Motor neuron (in vitro differentiated cells): Measurements from ENCODE around the gene TMEM132D. TPM values are rescaled to one million over a fixed set of nuclear protein-coding genes. Genes with fewer than 3 reads are reported as not detected.

Experiments used
- ATAC-seq, 8 experiments: fragments of 200-7000 bp; cut with Tn5 transposase; replicated peaks in 6 of 8; 2 replicates each; pipeline ENCODE4 v1.8.0; 2021; ENCODE audit warnings: mild to moderate bottlenecking in 8 of 8, moderate library complexity in 8 of 8
- H3K27ac ChIP-seq, 2 donors: fragments of 250-450 bp; sonication (Bioruptor Pico); 2 replicates each; pipeline ENCODE4 v1.9.0; 2021; ENCODE audit warnings: antibody characterized with exemption in 2 of 2, mild to moderate bottlenecking in 2 of 2, moderate library complexity in 1 of 2
- H3K4me1 ChIP-seq, 2 donors: fragments of 250-450 bp; sonication (Bioruptor Pico); replicated peaks in 1 of 2; 2 replicates each; pipeline ENCODE4 v1.6.1; 2021; ENCODE audit warnings: antibody characterized with exemption in 2 of 2, mild to moderate bottlenecking in 2 of 2, moderate library complexity in 1 of 2
- H3K4me3 ChIP-seq, 5 donors: fragments of 250-450 bp; sonication (Bioruptor Pico); 2 replicates each; pipeline ENCODE4 v1.9.0; 2021; ENCODE audit warnings: antibody characterized with exemption in 5 of 5, mild to moderate bottlenecking in 5 of 5, moderate library complexity in 4 of 5
- whole genome bisulfite sequencing, 10 experiments: fragments of 450-650 bp; shearing (Covaris generic); methylation state at CpG; one replicate each; pipeline ENCODE4 v1.0.0; 2022; 5-methylcytosine and 5-hydroxymethylcytosine counted together
- in situ Hi-C, 9 experiments: fragments of 400-800 bp; cut with MboI; loops; one replicate each; pipeline ENCODE4 v1.15.0; 2021; ENCODE audit warnings: low sequenced_read_pairs in 9 of 9, low pct_unique_long_range_greater_than_20kb in 2 of 9; ENCODE audit not compliant: unreplicated experiment in 9 of 9
- total RNA-seq, 8 experiments: library from RNA; unstranded; fragments of 300-600 nt; gene quantifications; 2 replicates each; pipeline versions ENCODE4 v1.2.3 to v1.2.4, GENCODE V29; 2022

Gene TMEM132D
- total RNA-seq, 8 experiments from 2014 or later = 0.17 to 5.7 (median 1.5) TPM; not detected in 1

- no peak overlapping the region for H3K27ac ChIP-seq
- in situ Hi-C loops = no loop called here
- 0 to 86% (median 59%) methylated on average over 1 to 6 of the region's 8 CpGs; no CpG with 5 or more reads in 4 of the 10 experiments for WGBS, 10 experiments
- H3K4me1 ChIP-seq = no peaks in the 10 kb centered on the region
- H3K4me3 ChIP-seq = no peak overlapping the region
- peak in 3 of 8 experiments; percentile 62 to 74 (median 65) for ATAC-seq
Measured at GRCh38 chr12:129693731-129694130, 210.1 kb downstream of the TMEM132D start.

GRCh38 chr12:129687731-129688130 lies 216.1 kb downstream of the TMEM132D start:
- Histone ChIP-seq H3K4me1 (no peaks in the 10 kb centered on the region), H3K4me3 (no peak overlapping the region), H3K27ac (no peak overlapping the region)
- in situ Hi-C loops = no loop called here
- no peak for ATAC-seq

GRCh38 chr12:129681830-129682229 lies 222.0 kb downstream of the TMEM132D start:
- Histone ChIP-seq H3K27ac (no peak overlapping the region), H3K4me1 (no peaks in the 10 kb centered on the region), H3K4me3 (no peak overlapping the region)
- ATAC-seq = no peak
- in situ Hi-C loops = no loop called here
- WGBS, 10 experiments = 0 to 85% (median 23%) methylated on average over 1 to 2 of the region's 2 CpGs

- no peak for ATAC-seq
- 0 to 60% methylated on average over 1 of the region's 1 CpG; no CpG with 5 or more reads in 8 of the 10 experiments for WGBS, 10 experiments
- in situ Hi-C loops = no loop called here
- Histone ChIP-seq H3K4me3 (no peak overlapping the region), H3K27ac (no peak overlapping the region), H3K4me1 (no peaks in the 10 kb centered on the region)
Measured at GRCh38 chr12:129681151-129681550, 222.7 kb downstream of the TMEM132D start.

- H3K4me3 ChIP-seq = no peak overlapping the region
- H3K27ac ChIP-seq = no peak overlapping the region
- no peaks in the 10 kb centered on the region for H3K4me1 ChIP-seq
- ATAC-seq = no peak
- 0 to 93% (median 31%) methylated on average over 1 to 5 of the region's 7 CpGs; no CpG with 5 or more reads in 1 of the 10 experiments for WGBS, 10 experiments
- in situ Hi-C loops = no loop called here
Measured at GRCh38 chr12:129676411-129676810, 227.4 kb downstream of the TMEM132D start.

GRCh38 chr12:129675947-129676346 lies 227.9 kb downstream of the TMEM132D start:
- WGBS, 10 experiments = 0 to 94% (median 40%) methylated on average over 1 to 3 of the region's 3 CpGs; no CpG with 5 or more reads in 3 of the 10 experiments
- no peak overlapping the region for H3K27ac ChIP-seq
- H3K4me1 ChIP-seq = no peaks in the 10 kb centered on the region
- ATAC-seq = peak in 1 of 8 experiments; percentile 16
- no peak overlapping the region for H3K4me3 ChIP-seq
- in situ Hi-C loops = no loop called here

GRCh38 chr12:129675496-129675895 lies 228.3 kb downstream of the TMEM132D start:
- in situ Hi-C loops = no loop called here
- ATAC-seq = peak in 2 of 8 experiments; percentile 34 to 45
- Histone ChIP-seq H3K4me1 (no peaks in the 10 kb centered on the region), H3K27ac (no peak overlapping the region), H3K4me3 (no peak overlapping the region)
- WGBS, 10 experiments = 0 to 85% (median 24%) methylated on average over 1 to 4 of the region's 4 CpGs; no CpG with 5 or more reads in 2 of the 10 experiments

- WGBS, 10 experiments = 10 to 100% (median 37%) methylated on average over 1 to 5 of the region's 5 CpGs; no CpG with 5 or more reads in 1 of the 10 experiments
- peak in 2 of 8 experiments; percentile 9 to 35 for ATAC-seq
- Histone ChIP-seq H3K4me3 (no peak overlapping the region), H3K27ac (no peak overlapping the region), H3K4me1 (no peaks in the 10 kb centered on the region)
- in situ Hi-C loops = no loop called here
Measured at GRCh38 chr12:129673806-129674205, 230.0 kb downstream of the TMEM132D start.

GRCh38 chr12:129672110-129672509 lies 231.7 kb downstream of the TMEM132D start:
- in situ Hi-C loops = no loop called here
- H3K4me3 ChIP-seq = no peak overlapping the region
- no peaks in the 10 kb centered on the region for H3K4me1 ChIP-seq
- 5 to 100% (median 38%) methylated on average over 1 to 8 of the region's 8 CpGs for WGBS, 10 experiments
- ATAC-seq = no peak
- no peak overlapping the region for H3K27ac ChIP-seq

GRCh38 chr12:129670256-129670920 lies 233.4 kb downstream of the TMEM132D start:
- 3 to 78% (median 32%) methylated on average over 1 to 5 of the region's 6 CpGs for WGBS, 10 experiments
- no peak overlapping the region for H3K4me3 ChIP-seq
- ATAC-seq = peak in 3 of 8 experiments; percentile 60 to 76 (median 63)
- H3K4me1 ChIP-seq = no peaks in the 10 kb centered on the region
- no peak overlapping the region for H3K27ac ChIP-seq
- in situ Hi-C loops = no loop called here

GRCh38 chr12:129665414-129665813 lies 238.4 kb downstream of the TMEM132D start:
- no peak for ATAC-seq
- in situ Hi-C loops = no loop called here
- 0 to 82% (median 57%) methylated on average over 1 to 6 of the region's 6 CpGs for WGBS, 10 experiments
- no peak overlapping the region for H3K4me3 ChIP-seq
- no peak overlapping the region for H3K27ac ChIP-seq
- no peaks in the 10 kb centered on the region for H3K4me1 ChIP-seq

- no peak for ATAC-seq
- no peaks in the 10 kb centered on the region for H3K4me1 ChIP-seq
- no peak overlapping the region for H3K4me3 ChIP-seq
- in situ Hi-C loops = no loop called here
- WGBS, 10 experiments = 19 to 95% (median 40%) methylated on average over 1 to 9 of the region's 9 CpGs; no CpG with 5 or more reads in 1 of the 10 experiments
- no peak overlapping the region for H3K27ac ChIP-seq
Measured at GRCh38 chr12:129662234-129662633, 241.6 kb downstream of the TMEM132D start.

- 5 to 71% (median 40%) methylated on average over 1 to 6 of the region's 7 CpGs; no CpG with 5 or more reads in 3 of the 10 experiments for WGBS, 10 experiments
- peak in 3 of 8 experiments; percentile 77 to 91 (median 88) for ATAC-seq
- no peak overlapping the region for H3K27ac ChIP-seq
Measured at GRCh38 chr12:129660946-129661345, 242.9 kb downstream of the TMEM132D start.

More at GRCh38 chr12:129660946-129661345, 242.9 kb downstream of the TMEM132D start:
- in situ Hi-C loops = no loop called here
- Histone ChIP-seq H3K4me1 (no peaks in the 10 kb centered on the region), H3K4me3 (no peak overlapping the region)
